ENCODE results near the gene IL22RA1. TPM values are rescaled to one million over a fixed set of nuclear protein-coding genes. Genes with fewer than 3 reads are reported as not detected.

The IL22RA1 gene
- total RNA-seq, 1 donor from 2014 or later: not detected

GRCh38 chr1:24098943-24099638, 43.8 kb downstream of the IL22RA1 start:
- DNase-seq (ENCODE audit: low read depth in 2 of 2): no peak

GRCh38 chr1:24098102-24098501, 44.8 kb downstream of the IL22RA1 start:
- no peak for DNase-seq (ENCODE audit: low read depth in 2 of 2)

DNA sequence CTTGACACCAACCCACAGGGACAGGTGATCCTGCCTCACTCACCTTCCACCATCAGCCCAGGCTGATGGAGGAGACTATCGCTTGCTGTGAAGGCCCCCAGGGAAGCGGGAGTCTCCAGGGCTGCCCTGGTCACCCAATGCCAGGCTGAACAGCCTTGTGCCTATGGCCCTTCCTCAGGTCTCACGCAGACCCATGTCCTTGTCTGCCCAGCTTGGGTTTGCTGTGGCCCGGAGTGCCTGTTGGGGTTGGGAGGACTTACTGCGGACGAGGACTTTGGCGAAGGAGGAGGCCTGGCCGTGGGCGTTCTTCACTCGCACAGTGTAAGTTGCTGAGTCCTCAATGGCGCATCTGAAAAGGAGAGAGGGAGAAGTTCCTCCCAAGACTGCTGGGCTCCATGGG, 45.3 kb downstream of the IL22RA1 start:
- no peak for DNase-seq (ENCODE audit: low read depth in 2 of 2)

DNA sequence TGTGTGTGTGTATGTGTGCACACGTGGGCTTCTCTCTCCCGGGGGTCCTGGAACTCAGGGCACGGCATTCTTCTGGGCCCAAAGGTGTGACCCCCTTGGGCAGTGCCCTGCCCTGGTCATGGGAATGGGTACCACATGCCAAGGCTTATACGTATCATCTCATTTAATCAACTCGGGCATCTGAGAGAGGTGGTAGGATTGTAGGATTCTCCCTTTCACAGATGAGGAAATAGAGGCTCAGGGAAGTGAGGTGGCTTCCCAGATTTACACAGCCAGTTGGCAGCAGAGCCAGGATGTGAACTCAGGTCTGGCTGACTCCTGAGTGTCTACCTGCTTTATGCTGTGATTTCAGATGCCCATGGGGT, 46.2 kb downstream of the IL22RA1 start:
- DNase-seq (ENCODE audit: low read depth in 2 of 2): no peak

- no peak for DNase-seq (ENCODE audit: low read depth in 2 of 2)
Observed at GRCh38 chr1:24096009-24096738, 46.8 kb downstream of the IL22RA1 start.

- DNase-seq (ENCODE audit: low read depth in 2 of 2): no peak
Observed at GRCh38 chr1:24095140-24095859, 47.6 kb downstream of the IL22RA1 start.

- DNase-seq (ENCODE audit: low read depth in 2 of 2): no peak
Observed at GRCh38 chr1:24094554-24094953, 48.4 kb downstream of the IL22RA1 start.

GRCh38 chr1:24093732-24094131, 49.2 kb downstream of the IL22RA1 start:
- DNase-seq (ENCODE audit: low read depth in 2 of 2): no peak

- no peak for DNase-seq (ENCODE audit: low read depth in 2 of 2)
Observed at GRCh38 chr1:24092979-24093378, 50.0 kb downstream of the IL22RA1 start.

DNA sequence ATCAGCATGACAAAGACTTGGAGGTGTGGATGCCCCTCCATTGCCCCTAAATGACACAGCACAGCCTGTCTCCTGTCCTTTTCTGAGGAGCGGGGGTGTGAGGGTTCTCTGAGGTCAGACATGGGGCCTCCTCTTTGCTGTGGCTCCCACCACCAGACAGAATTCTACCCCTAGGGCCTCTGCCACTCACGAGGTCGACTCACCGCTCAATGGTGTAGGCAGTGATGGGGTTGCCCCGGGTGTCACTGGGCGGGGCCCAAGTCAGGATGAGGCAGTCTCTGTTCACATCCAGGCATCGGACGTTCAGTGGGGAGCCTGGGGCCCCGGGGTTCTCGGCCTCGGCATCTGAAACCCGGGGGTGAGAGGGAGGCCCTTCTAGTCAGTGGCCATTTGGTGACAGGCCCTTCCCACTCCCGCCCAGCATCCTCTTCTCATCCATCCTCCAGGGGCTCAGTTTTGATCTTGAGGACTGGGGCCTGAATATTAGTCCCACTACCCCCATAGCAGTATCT, 50.9 kb downstream of the IL22RA1 start:
- no peak for DNase-seq (ENCODE audit: low read depth in 2 of 2)

- DNase-seq (ENCODE audit: low read depth in 2 of 2): no peak
Observed at GRCh38 chr1:24090736-24091135, 52.2 kb downstream of the IL22RA1 start.

DNA sequence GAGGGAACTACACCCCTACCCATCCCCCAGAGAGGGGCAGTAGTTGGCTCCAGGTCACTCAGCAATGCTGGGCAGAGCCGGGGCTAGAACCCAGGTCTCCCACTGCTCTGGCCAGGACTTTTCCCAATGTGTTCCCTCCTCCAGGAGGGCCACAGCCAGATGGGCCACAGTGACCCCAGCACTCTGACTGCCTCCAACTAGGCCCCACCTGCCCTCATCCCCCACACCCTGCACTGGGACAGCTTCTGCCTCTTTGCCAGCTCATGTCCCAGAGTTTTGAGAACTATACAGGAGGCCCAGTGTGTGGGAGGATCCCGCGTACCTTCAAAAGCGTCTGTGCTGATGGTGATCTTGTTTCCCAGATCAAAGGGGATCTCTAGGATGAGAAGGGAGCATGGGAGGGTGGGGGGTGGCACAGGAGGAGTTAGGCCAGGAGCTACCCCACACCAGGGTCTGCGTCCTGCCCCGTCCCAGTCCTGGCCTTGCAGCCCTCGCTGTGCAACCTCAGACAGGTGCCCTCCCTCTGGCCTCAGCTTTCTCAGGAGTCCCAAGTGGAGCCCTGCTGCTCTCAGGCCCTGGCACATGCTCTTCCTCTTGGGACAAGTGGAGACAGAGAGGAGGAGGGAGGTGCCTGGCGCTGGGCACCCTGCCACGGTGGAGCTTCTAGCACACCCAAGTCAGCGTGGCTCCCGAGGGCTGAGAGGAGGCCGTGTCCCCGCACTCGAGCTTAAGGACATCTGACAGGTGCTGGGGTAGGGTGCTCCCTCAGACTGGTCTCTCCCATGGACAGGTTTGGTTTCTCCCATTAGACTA, 53.0 kb downstream of the IL22RA1 start:
- DNase-seq (ENCODE audit: low read depth in 2 of 2): no peak

GRCh38 chr1:24089027-24089742, 53.8 kb downstream of the IL22RA1 start:
- DNase-seq (ENCODE audit: low read depth in 2 of 2): no peak

- DNase-seq (ENCODE audit: low read depth in 2 of 2): no peak
Observed at GRCh38 chr1:24086466-24086865, 56.5 kb downstream of the IL22RA1 start.

- DNase-seq (ENCODE audit: low read depth in 2 of 2): no peak
Observed at GRCh38 chr1:24085546-24085945, 57.4 kb downstream of the IL22RA1 start.

GRCh38 chr1:24085007-24085406, 57.9 kb downstream of the IL22RA1 start:
- no peak for DNase-seq (ENCODE audit: low read depth in 2 of 2)

GRCh38 chr1:24084050-24084449, 58.9 kb downstream of the IL22RA1 start:
- no peak for DNase-seq (ENCODE audit: low read depth in 2 of 2)

DNA sequence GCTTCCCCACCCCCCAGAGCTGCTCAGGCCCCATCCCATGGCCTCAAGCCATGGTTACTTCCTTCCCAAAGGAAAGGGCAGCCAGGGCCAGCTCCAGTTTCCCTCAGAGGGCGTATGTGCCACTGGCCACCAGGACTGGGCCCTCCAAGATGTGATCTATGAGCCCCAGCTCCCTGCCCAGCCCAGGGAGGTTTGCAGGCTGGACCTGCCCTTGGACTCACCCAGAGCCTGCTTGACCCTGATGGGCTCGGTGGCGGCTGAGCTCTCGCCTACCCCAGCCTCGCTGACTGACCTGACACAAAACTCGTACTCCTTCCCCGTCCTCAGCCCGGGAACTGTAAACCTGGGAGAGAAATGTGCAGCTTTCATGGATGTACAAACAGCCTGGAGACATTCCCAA, 60.6 kb downstream of the IL22RA1 start:
- DNase-seq (ENCODE audit: low read depth in 2 of 2): no peak

GRCh38 chr1:24081190-24081589, 61.8 kb downstream of the IL22RA1 start:
- no peak for DNase-seq (ENCODE audit: low read depth in 2 of 2)

DNA sequence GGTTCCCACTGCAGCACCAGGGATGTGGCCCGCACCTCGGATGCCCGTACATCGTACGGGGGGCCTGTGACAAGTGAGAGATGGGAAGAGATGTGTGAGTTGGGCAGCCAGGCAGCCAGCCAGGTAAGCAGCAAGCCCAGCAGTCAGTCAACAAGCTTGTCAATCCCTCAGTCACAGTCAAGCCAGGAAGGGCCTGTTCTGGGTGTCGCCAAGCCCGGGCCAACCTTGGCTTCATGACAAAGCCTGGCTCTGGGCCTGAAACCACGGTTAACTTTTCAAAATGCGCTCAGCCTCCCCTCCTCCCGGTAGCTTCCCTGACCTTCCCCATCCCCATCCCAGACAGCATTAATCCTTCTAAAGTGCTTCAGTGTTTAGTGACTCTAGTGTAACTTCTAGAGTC, 62.8 kb downstream of the IL22RA1 start:
- peak in 1 of 2 donors; percentile 5 for DNase-seq (ENCODE audit: low read depth in 2 of 2)

Data from lung microvascular endothelial cell (primary cell).